ENCODE measurements around the gene LRRIQ1.

- TF ChIP-seq EZH2 (IDR thresholded peaks at IDR 0.05; ENCODE audit: low read depth): no peak
- TF ChIP-seq CTCF (conservative IDR thresholded peaks at IDR 0.05): no peak
Observed at GRCh38 chr12:85266356-85266755, 230.2 kb downstream of the LRRIQ1 start.

Data from PC-9 (cell line).